GM12892 (cell line): ENCODE measurements around the gene TM9SF4.

ENCODE experiments used
- DNase-seq: peaks from one replicate; pipeline ENCODE4 v3.0.0; 2011; ENCODE audit not compliant: insufficient read length
- FAIRE-seq: peaks from 2 replicates; lab custom pipeline; 2011; peaks lifted over from hg19 to GRCh38; lab: Jason Lieb, UNC
- POLR2A ChIP-seq: IDR thresholded peaks from 2 replicates; pipeline ENCODE4 v1.6.1; 2011; ENCODE audit warnings: low read depth, low read length, control low read depth
- POLR2AphosphoS5 ChIP-seq: IDR thresholded peaks from 2 replicates; pipeline ENCODE4 v1.6.1; 2011; ENCODE audit warnings: low read depth, low read length, control low read depth
- TAF1 ChIP-seq: IDR thresholded peaks from 2 replicates; pipeline ENCODE4 v1.6.1; 2011; ENCODE audit warnings: low read depth, mild to moderate bottlenecking, control low read depth, low read length, borderline replicate concordance

The TM9SF4 gene

GRCh38 chr20:32135983-32136515 is 26.5 kb downstream of the TM9SF4 start:
- DNase-seq = no peak
- TF ChIP-seq TAF1 (no peak), POLR2A (no peak), POLR2AphosphoS5 (no peak)
- no peak for FAIRE-seq

GRCh38 chr20:32138921-32139320 is 29.4 kb downstream of the TM9SF4 start:
- no peak for TF ChIP-seq POLR2A
- no peak for TF ChIP-seq TAF1
- TF ChIP-seq POLR2AphosphoS5 = no peak
- FAIRE-seq (no peak), DNase-seq (no peak)

GRCh38 chr20:32139947-32140346 is 30.4 kb downstream of the TM9SF4 start:
- DNase-seq = no peak
- TF ChIP-seq POLR2AphosphoS5 (no peak), POLR2A (no peak)
- FAIRE-seq = no peak

- FAIRE-seq = no peak
- no peak for DNase-seq
- no peak for TF ChIP-seq TAF1
- TF ChIP-seq POLR2AphosphoS5 = no peak
- TF ChIP-seq POLR2A = no peak
Observed at GRCh38 chr20:32140603-32141002, 31.1 kb downstream of the TM9SF4 start.

GRCh38 chr20:32141465-32141980 is 32.0 kb downstream of the TM9SF4 start:
- TF ChIP-seq POLR2AphosphoS5 = no peak
- no peak for TF ChIP-seq TAF1
- no peak for TF ChIP-seq POLR2A
- no peak for FAIRE-seq
- no peak for DNase-seq

- FAIRE-seq = no peak
- TF ChIP-seq POLR2AphosphoS5 = no peak
- no peak for TF ChIP-seq POLR2A
- no peak for TF ChIP-seq TAF1
- DNase-seq = no peak
Observed at GRCh38 chr20:32142088-32142487, 32.6 kb downstream of the TM9SF4 start.

- DNase-seq (no peak), FAIRE-seq (no peak)
- TF ChIP-seq POLR2A (no peak), POLR2AphosphoS5 (no peak), TAF1 (no peak)
Observed at GRCh38 chr20:32142991-32143390, 33.5 kb downstream of the TM9SF4 start.

GRCh38 chr20:32144898-32145662 is 35.6 kb downstream of the TM9SF4 start:
- FAIRE-seq = no peak
- DNase-seq = no peak
- TF ChIP-seq TAF1 = no peak
- TF ChIP-seq POLR2AphosphoS5 = no peak
- no peak for TF ChIP-seq POLR2A

GRCh38 chr20:32149566-32150170 is 40.2 kb downstream of the TM9SF4 start:
- TF ChIP-seq POLR2AphosphoS5 (no peak), POLR2A (no peak), TAF1 (no peak)
- no peak for DNase-seq
- no peak for FAIRE-seq

GRCh38 chr20:32150291-32150848 is 40.9 kb downstream of the TM9SF4 start:
- FAIRE-seq (no peak), DNase-seq (no peak)
- TF ChIP-seq TAF1 (no peak), POLR2A (no peak), POLR2AphosphoS5 (no peak)

GRCh38 chr20:32152421-32153155 is 43.1 kb downstream of the TM9SF4 start:
- DNase-seq = no peak

More at GRCh38 chr20:32152421-32153155, 43.1 kb downstream of the TM9SF4 start:
- no peak for FAIRE-seq
- TF ChIP-seq TAF1 = no peak
- TF ChIP-seq POLR2AphosphoS5 = no peak
- TF ChIP-seq POLR2A = no peak
